MCF 10A (cell line): ENCODE measurements around the gene TMPRSS13. TPM values are rescaled to one million over a fixed set of nuclear protein-coding genes. Genes with fewer than 3 reads are reported as not detected.

ENCODE experiments used
- BruUV-seq: library from RNA; stranded (reverse); fragments of 400-500 nt; replicated peaks from 2 replicates; lab custom pipeline; 2021; lab: Mats Ljungman, UMichigan
- CTCF ChIA-PET: fragments of 300-600 bp; sonication (Branson Sonifier 250); formaldehyde crosslinking; extraction: SDS; loops from one replicate; lab custom pipeline; 2021; ENCODE audit warnings: antibody characterized with exemption, inconsistent platforms; lab: Yijun Ruan, JAX
- POLR2A ChIA-PET: fragments of 300-600, 350-650 bp; sonication (Branson Sonifier 250); formaldehyde crosslinking; extraction: SDS; loops from one replicate; lab custom pipeline; 2020; ENCODE audit warnings: antibody characterized with exemption, inconsistent platforms; lab: Yijun Ruan, JAX
- DNase-seq: peaks from one replicate; pipeline ENCODE4 v3.0.0-alpha.2; 2018; ENCODE audit not compliant: unreplicated experiment
- H3K27ac Mint-ChIP-seq: one replicate; pipeline ENCODE4 v1.8.0; 2022; ENCODE audit warnings: mild to moderate bottlenecking, low read depth, mixed read lengths; ENCODE audit not compliant: unreplicated experiment
- H3K27me3 Mint-ChIP-seq: one replicate; pipeline ENCODE4 v1.8.0; 2022; ENCODE audit warnings: mixed read lengths; ENCODE audit not compliant: insufficient read depth, unreplicated experiment
- H3K36me3 Mint-ChIP-seq: one replicate; pipeline ENCODE4 v1.8.0; 2022; ENCODE audit warnings: mild to moderate bottlenecking, moderate library complexity, mixed read lengths; ENCODE audit not compliant: insufficient read depth, unreplicated experiment
- H3K4me1 Mint-ChIP-seq: one replicate; pipeline ENCODE4 v1.8.0; 2022; ENCODE audit warnings: mixed read lengths; ENCODE audit not compliant: insufficient read depth, unreplicated experiment
- H3K4me3 Mint-ChIP-seq: one replicate; pipeline ENCODE4 v1.8.0; 2022; ENCODE audit warnings: mild to moderate bottlenecking, moderate library complexity, mixed read lengths; ENCODE audit not compliant: unreplicated experiment
- H3K9me3 Mint-ChIP-seq: one replicate; pipeline ENCODE4 v1.8.0; 2022; ENCODE audit warnings: mixed read lengths; ENCODE audit not compliant: unreplicated experiment
- CTCF ChIP-seq: fragments of 200-600 bp; IDR thresholded peaks from one replicate; pipeline ENCODE4 v1.8.0; 2022; ENCODE audit warnings: antibody characterized with exemption, mild to moderate bottlenecking; ENCODE audit not compliant: unreplicated experiment
- intact Hi-C: fragments of 100-400 bp; cut with micrococcal nuclease; formaldehyde crosslinking; loops from 2 replicates; pipeline ENCODE4 v1.14.1; 2022
- total RNA-seq: library from RNA; stranded (reverse); gene quantifications from 2 replicates; pipeline ENCODE4 v1.2.3, GENCODE V29; 2022

Gene TMPRSS13
- total RNA-seq, 1 experiment from 2014 or later: not detected

DNA sequence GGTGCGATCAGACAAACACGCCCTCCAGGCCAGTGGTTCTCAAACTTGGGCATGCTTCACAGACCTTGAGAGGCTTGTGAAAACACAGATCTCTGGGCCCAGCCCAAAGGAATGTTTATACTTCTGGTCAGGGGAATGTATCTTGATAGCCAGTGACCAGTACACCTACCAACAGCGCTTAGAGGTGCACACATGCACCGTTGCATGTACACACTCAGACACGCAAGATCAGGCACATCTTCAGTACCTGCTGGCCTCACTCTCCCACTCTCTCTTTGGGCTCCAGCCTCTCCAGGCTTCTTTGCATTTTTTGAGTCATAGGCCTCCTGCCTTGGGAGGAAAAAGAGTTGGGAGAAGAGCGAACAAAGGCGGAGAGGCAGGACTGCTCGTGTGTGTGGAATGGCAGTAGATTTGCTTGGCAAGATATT is 41.0 kb downstream of the TMPRSS13 start:
- DNase-seq: no peak
- POLR2A ChIA-PET: no interaction called here
- CTCF ChIA-PET: interaction anchor here (0.7 kb wide), 1 partner anchor 34 kb away, joined by 3 read pairs; no protein-coding TSS in a partner anchor
- no TSS peak for BruUV-seq
- no peak for TF ChIP-seq CTCF
- intact Hi-C loops: no loop called here
- Mint-ChIP-seq H3K27ac (no peak overlapping the region), H3K27me3 (peaks cover 18% of the 10 kb centered on the region), H3K4me1 (no peaks in the 10 kb centered on the region), H3K4me3 (no peak overlapping the region), H3K36me3 (no peaks in the 10 kb centered on the region), H3K9me3 (peaks cover 5% of the 10 kb centered on the region)

- intact Hi-C loops: no loop called here
- DNase-seq: no peak
- ChIA-PET POLR2A (no interaction called here), CTCF (no interaction called here)
- no peaks in the 10 kb centered on the region for H3K4me1 Mint-ChIP-seq
- H3K27ac Mint-ChIP-seq: no peak overlapping the region
- no peak for TF ChIP-seq CTCF
- H3K27me3 Mint-ChIP-seq: peaks cover 21% of the 10 kb centered on the region
- BruUV-seq: no TSS peak
- peaks cover 5% of the 10 kb centered on the region for H3K9me3 Mint-ChIP-seq
- no peak overlapping the region for H3K4me3 Mint-ChIP-seq
- H3K36me3 Mint-ChIP-seq: no peaks in the 10 kb centered on the region
Measured at GRCh38 chr11:117887431-117888138, 41.6 kb downstream of the TMPRSS13 start.

- ChIA-PET POLR2A (no interaction called here), CTCF (interaction anchor here (0.9 kb wide), 1 partner anchor 15 kb away, joined by 3 read pairs; no protein-coding TSS in a partner anchor)
- Mint-ChIP-seq H3K4me1 (no peaks in the 10 kb centered on the region), H3K4me3 (no peak overlapping the region), H3K9me3 (peaks cover 5% of the 10 kb centered on the region), H3K27ac (no peak overlapping the region), H3K36me3 (no peaks in the 10 kb centered on the region), H3K27me3 (peaks cover 39% of the 10 kb centered on the region)
- intact Hi-C loops: no loop called here
- no peak for TF ChIP-seq CTCF
- BruUV-seq: no TSS peak
- DNase-seq: no peak
Measured at GRCh38 chr11:117885777-117886176, 43.4 kb downstream of the TMPRSS13 start.

- CTCF ChIA-PET: interaction anchor here (0.9 to 1.5 kb wide), 2 partner anchors 16 to 68 kb away, joined by 3 to 4 read pairs; no protein-coding TSS in a partner anchor
Measured at GRCh38 chr11:117884994-117885393, 44.2 kb downstream of the TMPRSS13 start.

More at GRCh38 chr11:117884994-117885393, 44.2 kb downstream of the TMPRSS13 start:
- Mint-ChIP-seq H3K36me3 (no peaks in the 10 kb centered on the region), H3K27ac (no peak overlapping the region), H3K4me3 (no peak overlapping the region), H3K9me3 (peaks cover 3% of the 10 kb centered on the region), H3K4me1 (no peaks in the 10 kb centered on the region), H3K27me3 (peaks cover 47% of the 10 kb centered on the region)
- no TSS peak for BruUV-seq
- POLR2A ChIA-PET: no interaction called here
- intact Hi-C loops: no loop called here
- TF ChIP-seq CTCF: no peak
- no peak for DNase-seq
